ENCODE measurements around the gene EPB41. TPM values are rescaled to one million over a fixed set of nuclear protein-coding genes. Genes with fewer than 3 reads are reported as not detected.

Gene EPB41
- total and polyA plus RNA-seq, 2 experiments from 2014 or later, result 13.2 to 60.8 TPM

DNA sequence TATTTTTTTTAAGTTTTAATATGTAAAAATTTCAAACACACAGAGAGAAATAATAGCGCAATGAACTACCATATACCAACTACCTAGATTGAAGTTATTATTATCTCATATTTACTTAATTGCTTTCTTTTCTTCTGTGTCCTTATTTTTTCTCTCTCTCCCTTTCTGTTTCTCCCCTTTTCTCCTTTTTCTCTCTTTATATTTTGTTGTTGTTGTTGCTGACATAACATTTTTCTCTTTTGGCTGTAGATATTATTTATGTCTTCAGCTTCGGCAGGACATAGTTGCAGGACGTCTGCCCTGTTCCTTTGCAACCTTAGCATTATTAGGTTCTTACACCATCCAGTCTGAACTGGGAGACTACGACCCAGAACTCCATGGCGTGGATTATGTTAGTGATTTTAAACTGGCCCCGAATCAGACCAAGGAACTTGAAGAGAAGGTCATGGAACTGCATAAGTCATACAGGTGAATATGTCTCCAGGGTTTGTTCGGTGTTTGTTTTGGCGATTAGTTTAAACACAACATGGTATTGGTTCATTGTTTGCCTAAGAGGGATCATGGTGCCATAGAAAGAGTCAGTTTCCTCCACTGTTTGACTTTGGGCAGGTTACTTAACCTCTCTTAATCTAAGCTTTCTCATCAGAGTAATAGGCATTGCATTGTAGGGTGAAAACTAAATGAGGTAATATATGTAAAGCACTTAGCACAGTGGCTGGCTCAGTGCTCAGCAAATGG, 103.8 kb downstream of the EPB41 start:
- 91% methylated on average over 8 of the region's 8 CpGs for WGBS (ENCODE audit: low lambda C conversion rate, missing lambda C conversion rate)
- H2AFZ ChIP-seq, result no peak overlapping the region

DNA sequence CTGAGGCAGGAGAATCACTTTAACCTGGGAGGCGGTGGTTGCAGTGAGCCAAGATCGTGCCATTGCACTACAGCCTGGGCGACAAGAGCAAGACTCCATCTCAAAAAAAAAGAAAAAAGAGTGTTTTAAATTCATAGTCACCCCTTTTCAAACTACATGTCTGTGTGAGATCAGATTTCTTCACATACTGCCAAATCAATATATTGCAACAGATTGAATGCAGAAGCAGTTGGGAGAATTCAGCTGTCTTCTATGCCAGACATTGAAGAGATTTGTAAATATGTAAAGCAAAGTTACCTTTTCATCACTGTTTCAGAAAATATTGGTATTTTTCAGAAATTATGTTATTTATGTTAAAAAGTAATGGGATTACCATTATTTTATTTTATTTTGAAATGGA, 108.3 kb downstream of the EPB41 start:
- Histone ChIP-seq H3K4me2 (no peak overlapping the region), H3K27ac (no peak overlapping the region), H3K79me2 (no peaks in the 10 kb centered on the region), H4K20me1 (ENCODE audit: insufficient read depth, poor library complexity, severe bottlenecking) (no peaks in the 10 kb centered on the region), H3K4me3 (no peak overlapping the region), H3K4me1 (ENCODE audit: insufficient read depth) (no peaks in the 10 kb centered on the region), H2AFZ (no peak overlapping the region), H3K36me3 (replicated peaks; ENCODE audit: insufficient read depth, low read depth) (no peaks in the 10 kb centered on the region), H3K27me3 (no peaks in the 10 kb centered on the region), H3K9me3 (ENCODE audit: low read depth) (no peaks in the 10 kb centered on the region), H3K9me2 (replicated peaks; ENCODE audit: insufficient read depth) (no peaks in the 10 kb centered on the region)
- no peak for TF ChIP-seq EZH2 (IDR thresholded peaks at IDR 0.05; ENCODE audit: borderline replicate concordance)
- DNase-seq (ENCODE audit: low spot score), result no peak
- 95% methylated on average over 3 of the region's 3 CpGs for WGBS (ENCODE audit: low lambda C conversion rate, missing lambda C conversion rate)

More for the DNA sequence above, 103.8 kb downstream of the EPB41 start:
- no peaks in the 10 kb centered on the region for H3K27me3 ChIP-seq
- H3K79me2 ChIP-seq, result no peaks in the 10 kb centered on the region
- H3K36me3 ChIP-seq (replicated peaks; ENCODE audit: insufficient read depth, low read depth), result no peaks in the 10 kb centered on the region
- H4K20me1 ChIP-seq (ENCODE audit: insufficient read depth, poor library complexity, severe bottlenecking), result no peaks in the 10 kb centered on the region
- no peaks in the 10 kb centered on the region for H3K9me3 ChIP-seq (ENCODE audit: low read depth)
- DNase-seq (ENCODE audit: low spot score), result no peak
- no peaks in the 10 kb centered on the region for H3K9me2 ChIP-seq (replicated peaks; ENCODE audit: insufficient read depth)
- TF ChIP-seq EZH2phosphoT487 (IDR thresholded peaks at IDR 0.05; ENCODE audit: low read depth, severe bottlenecking, unreplicated experiment), result no peak
- TF ChIP-seq, protein P1, sequence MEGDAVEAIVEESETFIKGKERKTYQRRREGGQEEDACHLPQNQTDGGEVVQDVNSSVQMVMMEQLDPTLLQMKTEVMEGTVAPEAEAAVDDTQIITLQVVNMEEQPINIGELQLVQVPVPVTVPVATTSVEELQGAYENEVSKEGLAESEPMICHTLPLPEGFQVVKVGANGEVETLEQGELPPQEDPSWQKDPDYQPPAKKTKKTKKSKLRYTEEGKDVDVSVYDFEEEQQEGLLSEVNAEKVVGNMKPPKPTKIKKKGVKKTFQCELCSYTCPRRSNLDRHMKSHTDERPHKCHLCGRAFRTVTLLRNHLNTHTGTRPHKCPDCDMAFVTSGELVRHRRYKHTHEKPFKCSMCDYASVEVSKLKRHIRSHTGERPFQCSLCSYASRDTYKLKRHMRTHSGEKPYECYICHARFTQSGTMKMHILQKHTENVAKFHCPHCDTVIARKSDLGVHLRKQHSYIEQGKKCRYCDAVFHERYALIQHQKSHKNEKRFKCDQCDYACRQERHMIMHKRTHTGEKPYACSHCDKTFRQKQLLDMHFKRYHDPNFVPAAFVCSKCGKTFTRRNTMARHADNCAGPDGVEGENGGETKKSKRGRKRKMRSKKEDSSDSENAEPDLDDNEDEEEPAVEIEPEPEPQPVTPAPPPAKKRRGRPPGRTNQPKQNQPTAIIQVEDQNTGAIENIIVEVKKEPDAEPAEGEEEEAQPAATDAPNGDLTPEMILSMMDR (IDR thresholded peaks at IDR 0.05; ENCODE audit: poor library complexity), result no peak
- TF ChIP-seq EZH2 (IDR thresholded peaks at IDR 0.05; ENCODE audit: borderline replicate concordance), result no peak
- H3K4me1 ChIP-seq (ENCODE audit: insufficient read depth), result no peaks in the 10 kb centered on the region
- H3K4me2 ChIP-seq, result no peak overlapping the region
- no peak overlapping the region for H3K27ac ChIP-seq
- no peak overlapping the region for H3K4me3 ChIP-seq

DNA sequence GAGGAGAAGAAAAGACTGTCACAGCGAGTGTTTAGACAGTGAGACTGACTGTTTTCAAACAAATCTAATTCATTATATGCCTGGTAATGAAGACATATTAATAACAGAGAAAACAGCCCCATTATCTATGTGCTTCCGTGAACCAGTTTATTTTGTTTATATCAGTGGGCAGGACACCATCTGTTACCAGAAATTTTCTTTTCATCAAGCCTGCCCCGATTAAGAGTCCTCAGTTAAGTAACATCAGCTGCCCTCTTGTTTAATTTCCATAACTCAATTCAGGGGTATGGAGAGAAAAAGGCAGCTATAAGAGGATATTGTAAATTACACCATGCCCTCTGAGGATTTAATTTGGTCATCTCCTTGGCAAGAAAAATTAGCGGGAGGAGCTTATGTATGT, 115.3 kb downstream of the EPB41 start:
- Histone ChIP-seq H3K4me3 (no peak overlapping the region), H3K79me2 (no peaks in the 10 kb centered on the region), H3K27me3 (no peaks in the 10 kb centered on the region), H3K9me3 (ENCODE audit: low read depth) (no peaks in the 10 kb centered on the region), H3K9me2 (replicated peaks; ENCODE audit: insufficient read depth) (no peaks in the 10 kb centered on the region), H3K27ac (no peak overlapping the region), H4K20me1 (ENCODE audit: insufficient read depth, poor library complexity, severe bottlenecking) (no peaks in the 10 kb centered on the region), H3K4me1 (ENCODE audit: insufficient read depth) (no peaks in the 10 kb centered on the region), H3K36me3 (replicated peaks; ENCODE audit: insufficient read depth, low read depth) (no peaks in the 10 kb centered on the region), H3K4me2 (no peak overlapping the region), H2AFZ (no peak overlapping the region)
- TF ChIP-seq EZH2 (IDR thresholded peaks at IDR 0.05; ENCODE audit: borderline replicate concordance) (no peak), EZH2phosphoT487 (IDR thresholded peaks at IDR 0.05; ENCODE audit: low read depth, severe bottlenecking, unreplicated experiment) (no peak)
- TF ChIP-seq, protein P1 (IDR thresholded peaks at IDR 0.05; ENCODE audit: poor library complexity), result no peak
- WGBS (ENCODE audit: low lambda C conversion rate, missing lambda C conversion rate), result 69% methylated on average over 4 of the region's 4 CpGs
- DNase-seq (ENCODE audit: low spot score), result no peak

DNA sequence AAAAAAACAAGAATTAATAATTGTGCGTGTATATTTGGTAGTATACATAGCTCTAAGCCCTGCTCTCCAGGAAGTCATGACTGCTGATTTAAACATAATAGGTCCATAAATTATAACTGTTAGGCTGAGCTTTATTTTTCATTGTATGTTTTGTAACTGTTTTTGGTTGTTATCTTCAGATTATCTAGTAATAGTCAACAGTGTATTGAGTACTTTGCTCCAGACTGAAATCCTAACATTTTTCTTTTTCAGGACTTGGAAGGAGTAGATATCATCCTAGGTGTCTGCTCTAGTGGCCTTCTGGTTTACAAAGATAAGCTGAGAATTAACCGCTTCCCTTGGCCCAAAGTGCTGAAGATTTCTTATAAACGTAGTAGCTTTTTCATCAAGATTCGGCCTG, 118.5 kb downstream of the EPB41 start:
- DNase-seq (ENCODE audit: low spot score), result no peak
- Histone ChIP-seq H3K27me3 (no peaks in the 10 kb centered on the region), H3K4me1 (ENCODE audit: insufficient read depth) (no peaks in the 10 kb centered on the region), H3K4me3 (no peak overlapping the region), H3K79me2 (no peaks in the 10 kb centered on the region), H2AFZ (no peak overlapping the region), H3K4me2 (no peak overlapping the region), H3K9me3 (ENCODE audit: low read depth) (no peaks in the 10 kb centered on the region), H3K36me3 (replicated peaks; ENCODE audit: insufficient read depth, low read depth) (no peaks in the 10 kb centered on the region), H3K9me2 (replicated peaks; ENCODE audit: insufficient read depth) (no peaks in the 10 kb centered on the region), H3K27ac (no peak overlapping the region), H4K20me1 (ENCODE audit: insufficient read depth, poor library complexity, severe bottlenecking) (no peaks in the 10 kb centered on the region)
- TF ChIP-seq EZH2 (IDR thresholded peaks at IDR 0.05; ENCODE audit: borderline replicate concordance), result no peak
- TF ChIP-seq, protein P1 (IDR thresholded peaks at IDR 0.05; ENCODE audit: poor library complexity), result no peak
- TF ChIP-seq EZH2phosphoT487 (IDR thresholded peaks at IDR 0.05; ENCODE audit: low read depth, severe bottlenecking, unreplicated experiment), result no peak
- WGBS (ENCODE audit: low lambda C conversion rate, missing lambda C conversion rate), result 74% methylated on average over 4 of the region's 4 CpGs

All from hepatocyte (in vitro differentiated cells).